WTC11 (cell line): Measurements from ENCODE around the gene SLC13A3. TPM values are rescaled to one million over a fixed set of nuclear protein-coding genes. Genes with fewer than 3 reads are reported as not detected.

Experiments
- ATAC-seq: fragments of 200-7000 bp; cut with Tn5 transposase; 2 replicates; pipeline ENCODE4 v1.10.0; 2021; ENCODE audit warnings: mild to moderate bottlenecking, moderate library complexity
- CTCF ChIA-PET: fragments of 300-600 bp; sonication (Branson Sonifier 250); formaldehyde crosslinking; loops from one replicate; lab custom pipeline; 2021; ENCODE audit warnings: antibody characterized with exemption; lab: Charles Lee
- POLR2A ChIA-PET: fragments of 350-600 bp; sonication (Branson Sonifier 250); formaldehyde crosslinking; loops from one replicate; lab custom pipeline; 2021; ENCODE audit warnings: antibody characterized with exemption; lab: Charles Lee
- DNase-seq: peaks from one replicate; pipeline ENCODE4 v3.0.0; 2021; ENCODE audit warnings: low spot score
- H3K27ac Mint-ChIP-seq: 2 replicates; pipeline ENCODE4 v1.8.0; 2021; ENCODE audit warnings: mixed read lengths
- H3K27me3 Mint-ChIP-seq: 2 replicates; pipeline ENCODE4 v1.8.0; 2021; ENCODE audit warnings: low read depth, mild to moderate bottlenecking, moderate library complexity, mixed read lengths
- H3K36me3 Mint-ChIP-seq: 2 replicates; pipeline ENCODE4 v1.8.0; 2021; ENCODE audit warnings: mixed read lengths
- H3K4me1 Mint-ChIP-seq: 2 replicates; pipeline ENCODE4 v1.8.0; 2022; ENCODE audit warnings: mixed read lengths
- H3K4me3 Mint-ChIP-seq: 2 replicates; pipeline ENCODE4 v1.8.0; 2021; ENCODE audit warnings: mild to moderate bottlenecking, moderate library complexity, mixed read lengths
- H3K9me3 Mint-ChIP-seq: 2 replicates; pipeline ENCODE4 v1.8.0; 2021; ENCODE audit warnings: mixed read lengths
- ATF2 ChIP-seq: sonication (generic); formaldehyde crosslinking; IDR thresholded peaks from 2 replicates; pipeline ENCODE4 v1.8.1; 2022; ENCODE audit warnings: low read depth, missing genetic modification reagents, borderline replicate concordance
- ELF4 ChIP-seq: sonication (generic); formaldehyde crosslinking; IDR thresholded peaks from 2 replicates; pipeline ENCODE4 v1.8.1; 2022; ENCODE audit warnings: low read depth, mild to moderate bottlenecking, moderate library complexity, missing genetic modification reagents
- ERG ChIP-seq: fragments of 250-450 bp; sonication (Bioruptor Pico); IDR thresholded peaks from 2 replicates; pipeline ENCODE4 v1.8.0; 2021; ENCODE audit warnings: mild to moderate bottlenecking
- FOXP4 ChIP-seq: sonication (generic); formaldehyde crosslinking; IDR thresholded peaks from 2 replicates; pipeline ENCODE4 v1.8.0; 2022; ENCODE audit warnings: mild to moderate bottlenecking, missing genetic modification reagents
- HMGXB4 ChIP-seq: sonication (generic); formaldehyde crosslinking; IDR thresholded peaks from 2 replicates; pipeline ENCODE4 v1.8.1; 2023; ENCODE audit warnings: mild to moderate bottlenecking, moderate library complexity, missing genetic modification reagents
- MXD4 ChIP-seq: fragments of 250-450 bp; sonication (Bioruptor Pico); IDR thresholded peaks from 2 replicates; pipeline ENCODE4 v1.8.0; 2021; ENCODE audit warnings: mild to moderate bottlenecking, moderate library complexity, borderline replicate concordance
- OVOL2 ChIP-seq: fragments of 250-450 bp; sonication (Bioruptor Pico); IDR thresholded peaks from 2 replicates; pipeline ENCODE4 v1.9.0; 2021; ENCODE audit warnings: mild to moderate bottlenecking, borderline replicate concordance
- PREB ChIP-seq: sonication (generic); formaldehyde crosslinking; IDR thresholded peaks from 2 replicates; pipeline ENCODE4 v1.8.1; 2022; ENCODE audit warnings: mild to moderate bottlenecking, missing genetic modification reagents, moderate library complexity, borderline replicate concordance
- RORB ChIP-seq: fragments of 250-450 bp; sonication (Bioruptor Pico); IDR thresholded peaks from 2 replicates; pipeline ENCODE4 v1.9.0; 2021; ENCODE audit warnings: mild to moderate bottlenecking
- SMAD3 ChIP-seq: sonication (generic); formaldehyde crosslinking; IDR thresholded peaks from 2 replicates; pipeline ENCODE4 v1.8.0; 2022; ENCODE audit warnings: missing genetic modification reagents, mild to moderate bottlenecking, borderline replicate concordance
- TCF7 ChIP-seq: sonication (generic); formaldehyde crosslinking; IDR thresholded peaks from 2 replicates; pipeline ENCODE4 v1.8.0; 2022; ENCODE audit warnings: mild to moderate bottlenecking, low read depth, missing genetic modification reagents, moderate library complexity
- TEAD1 ChIP-seq: sonication (generic); formaldehyde crosslinking; IDR thresholded peaks from 2 replicates; pipeline ENCODE4 v1.8.0; 2022; ENCODE audit warnings: mild to moderate bottlenecking, missing genetic modification reagents
- TP53 ChIP-seq: sonication (generic); formaldehyde crosslinking; IDR thresholded peaks from 2 replicates; pipeline ENCODE4 v1.8.1; 2023; ENCODE audit warnings: mild to moderate bottlenecking, missing genetic modification reagents
- USF1 ChIP-seq: sonication (generic); formaldehyde crosslinking; IDR thresholded peaks from 2 replicates; pipeline ENCODE4 v1.8.0; 2022; ENCODE audit warnings: mild to moderate bottlenecking, missing genetic modification reagents
- ZMAT4 ChIP-seq: fragments of 250-450 bp; sonication (Bioruptor Pico); IDR thresholded peaks from 2 replicates; pipeline ENCODE4 v1.9.0; 2021; ENCODE audit warnings: mild to moderate bottlenecking
- ZNF396 ChIP-seq: fragments of 250-450 bp; sonication (Bioruptor Pico); IDR thresholded peaks from 2 replicates; pipeline ENCODE4 v1.8.0; 2021; ENCODE audit warnings: mild to moderate bottlenecking, moderate library complexity, borderline replicate concordance
- ZNF423 ChIP-seq: fragments of 250-450 bp; sonication (Bioruptor Pico); IDR thresholded peaks from 2 replicates; pipeline ENCODE4 v2.1.2; 2022; ENCODE audit warnings: mild to moderate bottlenecking, moderate library complexity
- ZNF532 ChIP-seq: fragments of 250-450 bp; sonication (Bioruptor Pico); IDR thresholded peaks from 2 replicates; pipeline ENCODE4 v1.9.0; 2021; ENCODE audit warnings: mild to moderate bottlenecking, borderline replicate concordance
- ZNF671 ChIP-seq: fragments of 250-450 bp; sonication (Bioruptor Pico); IDR thresholded peaks from 2 replicates; pipeline ENCODE4 v1.8.0; 2021; ENCODE audit warnings: mild to moderate bottlenecking
- total RNA-seq: library from RNA; stranded (reverse); gene quantifications from 3 replicates; pipeline ENCODE4 v1.2.3, GENCODE V29; 2021

SLC13A3 gene
- total RNA-seq, 1 experiment from 2014 or later, result 10.6 TPM

GRCh38 chr20:46642969-46643343, 8.3 kb downstream of the SLC13A3 start (continued):
- no peak for TF ChIP-seq TEAD1 (CRISPR knock-in tag)
- no peak for TF ChIP-seq TP53 (CRISPR knock-in tag)

GRCh38 chr20:46642265-46642968, 8.8 kb downstream of the SLC13A3 start:
- peaks cover 14% of the 10 kb centered on the region for H3K4me1 Mint-ChIP-seq
- no peak overlapping the region for H3K4me3 Mint-ChIP-seq
- no peak overlapping the region for H3K27ac Mint-ChIP-seq
- POLR2A ChIA-PET, result no interaction called here
- DNase-seq (no peak), ATAC-seq (no peak)
- CTCF ChIA-PET, result no interaction called here
- H3K27me3 Mint-ChIP-seq, result no peaks in the 10 kb centered on the region; the same call in 1 of the 2 replicates
- no peaks in the 10 kb centered on the region for H3K36me3 Mint-ChIP-seq
- TF ChIP-seq ZNF423 (CRISPR knock-in tag), result no peak
- TF ChIP-seq TCF7 (CRISPR knock-in tag), result no peak
- TF ChIP-seq ERG, result no peak
- no peak for TF ChIP-seq ZNF396 (CRISPR knock-in tag)
- TF ChIP-seq HMGXB4, result no peak
- no peak for TF ChIP-seq PREB (CRISPR knock-in tag)
- no peak for TF ChIP-seq ATF2 (CRISPR knock-in tag)
- no peak for TF ChIP-seq TEAD1 (CRISPR knock-in tag)
- TF ChIP-seq ZMAT4, result no peak
- TF ChIP-seq USF1 (CRISPR knock-in tag), result no peak
- no peak for TF ChIP-seq OVOL2 (CRISPR knock-in tag)
- no peak for TF ChIP-seq ZNF532 (CRISPR knock-in tag)
- no peak for TF ChIP-seq ZNF671
- TF ChIP-seq RORB (CRISPR knock-in tag), result no peak
- no peak for TF ChIP-seq SMAD3
- TF ChIP-seq ELF4 (CRISPR knock-in tag), result no peak
- TF ChIP-seq MXD4 (CRISPR knock-in tag), result no peak
- TF ChIP-seq FOXP4 (CRISPR knock-in tag), result no peak
- no peaks in the 10 kb centered on the region for H3K9me3 Mint-ChIP-seq
